HG02981 (cell line): ENCODE data around the gene CDH3.

ENCODE experiments used
- ATAC-seq: cut with Tn5 transposase; IDR thresholded peaks from one replicate; pipeline ENCODE4 v1.9.1; 2021; ENCODE audit warnings: mild to moderate bottlenecking, moderate library complexity; ENCODE audit not compliant: unreplicated experiment

The CDH3 gene

GRCh38 chr16:68644715-68645493 is at the start of gene CDH3:
Gene CDH3, plus strand, starts transcription at chr16:68645310. Its CDS starts 70 bp downstream, at chr16:68645380.
- no peak for ATAC-seq

- no peak for ATAC-seq
Observed at GRCh38 chr16:68596266-68596665, 48.8 kb upstream of the CDH3 start.

GRCh38 chr16:68599586-68599985 is 45.5 kb upstream of the CDH3 start:
- ATAC-seq, result no peak

GRCh38 chr16:68605746-68606145 is 39.4 kb upstream of the CDH3 start:
- no peak for ATAC-seq

- ATAC-seq, result no peak
Observed at GRCh38 chr16:68607443-68607842, 37.7 kb upstream of the CDH3 start.

GRCh38 chr16:68608330-68608729 is 36.8 kb upstream of the CDH3 start:
- ATAC-seq, result no peak

- ATAC-seq, result no peak
Observed at GRCh38 chr16:68612996-68613395, 32.1 kb upstream of the CDH3 start.

GRCh38 chr16:68617734-68618133 is 27.4 kb upstream of the CDH3 start:
- no peak for ATAC-seq

- no peak for ATAC-seq
Observed at GRCh38 chr16:68626557-68626956, 18.6 kb upstream of the CDH3 start.

GRCh38 chr16:68627951-68628425 is 17.1 kb upstream of the CDH3 start:
- ATAC-seq, result no peak

- no peak for ATAC-seq
Observed at GRCh38 chr16:68629351-68629910, 15.7 kb upstream of the CDH3 start.

GRCh38 chr16:68636064-68636560 is 9.0 kb upstream of the CDH3 start:
- ATAC-seq, result no peak

- no peak for ATAC-seq
Observed at GRCh38 chr16:68636818-68637217, 8.3 kb upstream of the CDH3 start.

GRCh38 chr16:68640972-68641371 is 4.1 kb upstream of the CDH3 start:
- ATAC-seq, result no peak

- no peak for ATAC-seq
Observed at GRCh38 chr16:68642047-68642435, 3.1 kb upstream of the CDH3 start.

- no peak for ATAC-seq
Observed at GRCh38 chr16:68642436-68643101, 2.5 kb upstream of the CDH3 start.

GRCh38 chr16:68643227-68643626 is 1.9 kb upstream of the CDH3 start:
- ATAC-seq, result no peak

- ATAC-seq, result no peak
Observed at GRCh38 chr16:68643847-68644246, 1.3 kb upstream of the CDH3 start.

GRCh38 chr16:68644296-68644695 is 814 bp upstream of the CDH3 start:
- ATAC-seq, result no peak

- no peak for ATAC-seq
Observed at GRCh38 chr16:68645494-68646388, 631 bp downstream of the CDH3 start.
